ENCODE measurements around the gene GALNTL6. TPM values are rescaled to one million over a fixed set of nuclear protein-coding genes. Genes with fewer than 3 reads are reported as not detected.

GALNTL6 gene
- total and polyA plus RNA-seq, 2 donors (not counting 1 experiment from before 2014, with no cell fraction given): 0.99 to 1.1 TPM

GRCh38 chr4:172352356-172352755 is 539.2 kb downstream of the GALNTL6 start:
- DNase-seq (no peak), ATAC-seq (ENCODE audit: low read depth) (no peak)
- CTCF ChIA-PET: no interaction called here
- WGBS (ENCODE audit: insufficient coverage): 85% methylated on average over 3 of the region's 3 CpGs
- H2AFZ ChIP-seq (ENCODE audit: insufficient read depth, low read depth, low read length, poor library complexity, severe bottlenecking): no peak overlapping the region
- H3K9ac ChIP-seq (ENCODE audit: low read length): no peak overlapping the region
- intact Hi-C loops (cut with micrococcal nuclease): no loop called here
- H3K4me1 ChIP-seq (ENCODE audit: control insufficient read depth in 2 of 2, insufficient read depth in 2 of 2, low read length in 2 of 2): no peaks in the 10 kb centered on the region
- H3K4me3 Mint-ChIP-seq: no peak overlapping the region
- H3K4me3 ChIP-seq (ENCODE audit: control extremely low read depth in 1 of 5, extremely low read depth in 1 of 5, insufficient read depth in 1 of 5, low read depth in 2 of 5, low read length in 4 of 5): no peak overlapping the region
- H3K4me2 ChIP-seq (replicated peaks; ENCODE audit: low read depth, low read length, poor library complexity, severe bottlenecking): no peak overlapping the region
- H3K27ac Mint-ChIP-seq: no peak overlapping the region
- no peaks in the 10 kb centered on the region for H4K20me1 ChIP-seq (ENCODE audit: control insufficient read depth, insufficient read depth, low read length, poor library complexity, severe bottlenecking)
- no peaks in the 10 kb centered on the region for H3K27me3 ChIP-seq (replicated peaks in 1 of 4; ENCODE audit: control extremely low read depth in 1 of 4, control insufficient read depth in 3 of 4, insufficient read depth in 4 of 4, low read length in 3 of 4)
- no peaks in the 10 kb centered on the region for H3K4me1 Mint-ChIP-seq
- H3K79me2 ChIP-seq (ENCODE audit: control insufficient read depth, insufficient read depth, low read length): no peaks in the 10 kb centered on the region
- no peaks in the 10 kb centered on the region for H3K27me3 Mint-ChIP-seq
- no peaks in the 10 kb centered on the region for H3K9me3 ChIP-seq (ENCODE audit: control extremely low read depth in 1 of 3, control insufficient read depth in 2 of 3, insufficient read depth in 1 of 3, low read length in 2 of 3)
- H3K36me3 ChIP-seq (replicated peaks in 1 of 2; ENCODE audit: control extremely low read depth in 1 of 2, control insufficient read depth in 1 of 2, extremely low read depth in 1 of 2, insufficient read depth in 2 of 2, low read length in 1 of 2): no peaks in the 10 kb centered on the region
- TF ChIP-seq CTCF (IDR thresholded peaks at IDR 0.05): no peak
- TF ChIP-seq EZH2 (IDR thresholded peaks at IDR 0.05; ENCODE audit: borderline replicate concordance, insufficient read depth, low read depth, low read length, poor library complexity, severe bottlenecking): no peak
- no peaks in the 10 kb centered on the region for H3K9me3 Mint-ChIP-seq (ENCODE audit: insufficient read depth)
- POLR2A ChIA-PET: no interaction called here
- no peak overlapping the region for H3K27ac ChIP-seq (ENCODE audit: low read length in 2 of 2)

- H3K9ac ChIP-seq (ENCODE audit: low read length): no peak overlapping the region
- ATAC-seq (ENCODE audit: low read depth) (no peak), DNase-seq (no peak)
- Mint-ChIP-seq H3K9me3 (ENCODE audit: insufficient read depth) (no peaks in the 10 kb centered on the region), H3K27ac (no peak overlapping the region), H3K4me3 (no peak overlapping the region), H3K4me1 (no peaks in the 10 kb centered on the region), H3K27me3 (no peaks in the 10 kb centered on the region)
- H3K27me3 ChIP-seq (replicated peaks in 1 of 4; ENCODE audit: control extremely low read depth in 1 of 4, control insufficient read depth in 3 of 4, insufficient read depth in 4 of 4, low read length in 3 of 4): no peaks in the 10 kb centered on the region
- intact Hi-C loops (cut with micrococcal nuclease): no loop called here
- no peak overlapping the region for H3K4me3 ChIP-seq (ENCODE audit: control extremely low read depth in 1 of 5, extremely low read depth in 1 of 5, insufficient read depth in 1 of 5, low read depth in 2 of 5, low read length in 4 of 5)
- no peak overlapping the region for H3K4me2 ChIP-seq (replicated peaks; ENCODE audit: low read depth, low read length, poor library complexity, severe bottlenecking)
- no peaks in the 10 kb centered on the region for H3K4me1 ChIP-seq (ENCODE audit: control insufficient read depth in 2 of 2, insufficient read depth in 2 of 2, low read length in 2 of 2)
- no peak overlapping the region for H3K27ac ChIP-seq (ENCODE audit: low read length in 2 of 2)
- no peaks in the 10 kb centered on the region for H3K9me3 ChIP-seq (ENCODE audit: control extremely low read depth in 1 of 3, control insufficient read depth in 2 of 3, insufficient read depth in 1 of 3, low read length in 2 of 3)
- H2AFZ ChIP-seq (ENCODE audit: insufficient read depth, low read depth, low read length, poor library complexity, severe bottlenecking): no peak overlapping the region
- WGBS (ENCODE audit: insufficient coverage): no CpG with 5 or more reads among the region's 1 CpG
- no peaks in the 10 kb centered on the region for H4K20me1 ChIP-seq (ENCODE audit: control insufficient read depth, insufficient read depth, low read length, poor library complexity, severe bottlenecking)
- POLR2A ChIA-PET: no interaction called here
- CTCF ChIA-PET: no interaction called here
- TF ChIP-seq EZH2 (IDR thresholded peaks at IDR 0.05; ENCODE audit: borderline replicate concordance, insufficient read depth, low read depth, low read length, poor library complexity, severe bottlenecking) (no peak), CTCF (IDR thresholded peaks at IDR 0.05) (no peak)
- H3K36me3 ChIP-seq (replicated peaks in 1 of 2; ENCODE audit: control extremely low read depth in 1 of 2, control insufficient read depth in 1 of 2, extremely low read depth in 1 of 2, insufficient read depth in 2 of 2, low read length in 1 of 2): no peaks in the 10 kb centered on the region
- H3K79me2 ChIP-seq (ENCODE audit: control insufficient read depth, insufficient read depth, low read length): no peaks in the 10 kb centered on the region
These were observed 542.8 kb downstream of the GALNTL6 start for GRCh38 chr4:172356016-172356415.
